B cell (primary cell): ENCODE data around the gene ADARB2. TPM values are rescaled to one million over a fixed set of nuclear protein-coding genes. Genes with fewer than 3 reads are reported as not detected.

Source experiments
- ATAC-seq: fragments of 200-7000 bp; cut with Tn5 transposase; one replicate; pipeline ENCODE4 v1.10.0; 2021; ENCODE audit warnings: low read depth, mild to moderate bottlenecking, moderate number of reproducible peaks, moderate library complexity
- CTCF ChIA-PET: fragments of 350-600 bp; sonication (Branson Sonifier 250); formaldehyde crosslinking; loops from one replicate; lab custom pipeline; 2021; ENCODE audit warnings: antibody characterized with exemption, inconsistent platforms; lab: Charles Lee
- POLR2A ChIA-PET: fragments of 350-600 bp; sonication (Branson Sonifier 250); formaldehyde crosslinking; loops from one replicate; lab custom pipeline; 2021; ENCODE audit warnings: antibody characterized with exemption; lab: Charles Lee
- DNase-seq: peaks from one replicate; pipeline ENCODE4 v3.0.0; 2013
- H2AFZ ChIP-seq: 2 replicates; pipeline ENCODE4 v1.6.1; 2012; ENCODE audit warnings: mild to moderate bottlenecking, low read depth, low read length; ENCODE audit not compliant: insufficient read depth, poor library complexity, severe bottlenecking
- H3K27ac ChIP-seq, 2 donors: 1 replicate in 1 of 2; 2 replicates in 1 of 2; pipeline ENCODE4 v1.5.1; 2012 to 2013; ENCODE audit warnings: low read length in 2 of 2, mild to moderate bottlenecking in 2 of 2, moderate library complexity in 1 of 2
- H3K27me3 ChIP-seq, 4 experiments: fragments of 200-600 bp in 1 of 4; sonication (generic) in 1 of 4; replicated peaks in 1 of 4; 1 replicate in 2 of 4; 2 replicates in 2 of 4; pipeline versions ENCODE4 v1.6.1 to v1.7.0; 2013 to 2016; ENCODE audit warnings: low read length in 3 of 4, mild to moderate bottlenecking in 2 of 4, mixed read lengths in 1 of 4, moderate library complexity in 1 of 4; ENCODE audit not compliant: insufficient read depth in 4 of 4, control insufficient read depth in 3 of 4; ENCODE audit errors: control extremely low read depth in 1 of 4
- H3K36me3 ChIP-seq, 2 experiments: replicated peaks in 1 of 2; 1 replicate in 1 of 2; 2 replicates in 1 of 2; pipeline versions ENCODE4 v1.6.1 to v1.7.1; 2013; ENCODE audit warnings: low read length in 1 of 2; ENCODE audit not compliant: insufficient read depth in 2 of 2, control insufficient read depth in 1 of 2; ENCODE audit errors: control extremely low read depth in 1 of 2, extremely low read depth in 1 of 2
- H3K4me1 ChIP-seq, 2 donors: fragments of 200-600 bp in 1 of 2; sonication (generic) in 1 of 2; 1 replicate in 1 of 2; 2 replicates in 1 of 2; pipeline versions ENCODE4 v1.5.1 to v1.6.1; 2013 to 2017; ENCODE audit warnings: low read length in 2 of 2; ENCODE audit not compliant: control insufficient read depth in 2 of 2, insufficient read depth in 2 of 2
- H3K4me2 ChIP-seq: replicated peaks from 2 replicates; pipeline ENCODE3; 2012; ENCODE audit warnings: mild to moderate bottlenecking, low read depth, low read length; ENCODE audit not compliant: poor library complexity, severe bottlenecking
- H3K4me3 ChIP-seq, 5 experiments: fragments of 200-600 bp in 1 of 5; sonication (generic) in 1 of 5; 1 replicate in 3 of 5; 2 replicates in 2 of 5; pipeline versions ENCODE4 v1.5.1 to v1.7.0; 2011 to 2016; ENCODE audit warnings: low read length in 4 of 5, mild to moderate bottlenecking in 4 of 5, low read depth in 2 of 5, control low read depth in 1 of 5, moderate library complexity in 1 of 5; ENCODE audit not compliant: insufficient read depth in 1 of 5; ENCODE audit errors: control extremely low read depth in 1 of 5, extremely low read depth in 1 of 5
- H3K79me2 ChIP-seq: fragments of 200-600 bp; sonication (generic); one replicate; pipeline ENCODE4 v1.6.0; 2016; ENCODE audit warnings: low read length; ENCODE audit not compliant: control insufficient read depth, insufficient read depth
- H3K9ac ChIP-seq: fragments of 200-600 bp; sonication (generic); 2 replicates; pipeline ENCODE4 v1.6.1; 2017; ENCODE audit warnings: mild to moderate bottlenecking, low read length, moderate library complexity
- H3K9me3 ChIP-seq, 3 donors: one replicate each; pipeline versions ENCODE4 v1.6.1 to v1.7.1; 2013; ENCODE audit warnings: low read length in 2 of 3; ENCODE audit not compliant: control insufficient read depth in 2 of 3, insufficient read depth in 1 of 3; ENCODE audit errors: control extremely low read depth in 1 of 3
- H4K20me1 ChIP-seq: 2 replicates; pipeline ENCODE4 v1.6.0; 2012; ENCODE audit warnings: mild to moderate bottlenecking, low read length; ENCODE audit not compliant: insufficient read depth, control insufficient read depth, poor library complexity, severe bottlenecking
- H3K27ac Mint-ChIP-seq: one replicate; pipeline ENCODE4 v1.8.0; 2021; ENCODE audit warnings: mixed read lengths
- H3K27me3 Mint-ChIP-seq: one replicate; pipeline ENCODE4 v1.8.0; 2021; ENCODE audit warnings: mixed read lengths
- H3K4me1 Mint-ChIP-seq: one replicate; pipeline ENCODE4 v1.8.0; 2021; ENCODE audit warnings: mixed read lengths
- H3K4me3 Mint-ChIP-seq: one replicate; pipeline ENCODE4 v1.8.0; 2021; ENCODE audit warnings: mixed read lengths
- H3K9me3 Mint-ChIP-seq: one replicate; pipeline ENCODE4 v1.8.0; 2022; ENCODE audit warnings: mixed read lengths; ENCODE audit not compliant: insufficient read depth
- CTCF ChIP-seq: fragments of 200-600 bp; IDR thresholded peaks from one replicate; pipeline ENCODE4 v1.8.0; 2022; ENCODE audit warnings: antibody characterized with exemption, mild to moderate bottlenecking
- EZH2 ChIP-seq: IDR thresholded peaks from 2 replicates; pipeline ENCODE4 v1.6.1; 2012; ENCODE audit warnings: borderline replicate concordance, low read depth, mild to moderate bottlenecking, moderate library complexity, low read length; ENCODE audit not compliant: insufficient read depth, poor library complexity, severe bottlenecking
- WGBS: methylation state at CpG from one replicate; pipeline ENCODE4 v1.1.5; 2013; ENCODE audit warnings: missing lambda C conversion rate; ENCODE audit not compliant: insufficient coverage; 5-methylcytosine and 5-hydroxymethylcytosine counted together
- intact Hi-C: fragments of 100-400 bp; cut with micrococcal nuclease; formaldehyde crosslinking; loops from one replicate; pipeline ENCODE4 v1.10.0; 2022
- polyA plus RNA-seq: library from polyadenylated mRNA; depleted of rRNA; stranded (reverse); fragments of >200 nt; gene quantifications from 2 replicates; pipeline ENCODE4 v1.2.3, GENCODE V29; 2012
- total RNA-seq, 2 donors: library from RNA; stranded (reverse); fragments of 120-200 nt in 1 of 2; gene quantifications; 1 replicate in 1 of 2; 2 replicates in 1 of 2; pipeline versions ENCODE4 v1.2.3 to v1.2.4, GENCODE V29; 2013 to 2022

ADARB2 gene
- total and polyA plus RNA-seq, 2 donors (not counting 1 experiment from before 2014, with no cell fraction given): 0.13 to 0.96 TPM

- intact Hi-C loops: no loop called here
- Mint-ChIP-seq H3K27ac (no peak overlapping the region), H3K27me3 (peaks cover 8% of the 10 kb centered on the region), H3K9me3 (no peaks in the 10 kb centered on the region), H3K4me1 (no peaks in the 10 kb centered on the region), H3K4me3 (no peak overlapping the region)
- ChIA-PET CTCF (no interaction called here), POLR2A (no interaction called here)
- Histone ChIP-seq H2AFZ (no peak overlapping the region), H3K4me2 (no peak overlapping the region), H3K27ac (no peak overlapping the region), H3K36me3 (no peaks in the 10 kb centered on the region), H4K20me1 (no peaks in the 10 kb centered on the region), H3K79me2 (no peaks in the 10 kb centered on the region), H3K4me1 (no peaks in the 10 kb centered on the region), H3K27me3 (no peaks in the 10 kb centered on the region), H3K9me3 (no peaks in the 10 kb centered on the region), H3K4me3 (no peak overlapping the region), H3K9ac (no peak overlapping the region)
- no peak for ATAC-seq
- 96% methylated on average over 4 of the region's 9 CpGs for WGBS
- no peak for TF ChIP-seq EZH2
- TF ChIP-seq CTCF: no peak
- no peak for DNase-seq
Measured at GRCh38 chr10:1264001-1264400, 473.3 kb downstream of the ADARB2 start.

- peaks cover 0 to 11% (median 0%) of the 10 kb centered on the region in 3 donors for H3K9me3 ChIP-seq
- Mint-ChIP-seq H3K27me3 (peaks cover 59% of the 10 kb centered on the region), H3K4me3 (no peak overlapping the region), H3K9me3 (no peaks in the 10 kb centered on the region), H3K4me1 (no peaks in the 10 kb centered on the region), H3K27ac (no peak overlapping the region)
- H3K27ac ChIP-seq: no peak overlapping the region
- H3K4me1 ChIP-seq: peaks cover 0 to 3% of the 10 kb centered on the region in 2 donors
- H3K9ac ChIP-seq: no peak overlapping the region
- H3K27me3 ChIP-seq: peaks cover 0 to 43% (median 13%) of the 10 kb centered on the region in 4 experiments
- no peak overlapping the region for H3K4me2 ChIP-seq
- ChIA-PET POLR2A (no interaction called here), CTCF (no interaction called here)
- WGBS: 79% methylated on average over 5 of the region's 7 CpGs
- DNase-seq (no peak), ATAC-seq (no peak)
- H4K20me1 ChIP-seq: no peaks in the 10 kb centered on the region
- intact Hi-C loops: no loop called here
- no peak overlapping the region for H2AFZ ChIP-seq
- no peak overlapping the region for H3K4me3 ChIP-seq
- no peaks in the 10 kb centered on the region for H3K36me3 ChIP-seq
- TF ChIP-seq EZH2: no peak
- no peak for TF ChIP-seq CTCF
- H3K79me2 ChIP-seq: no peaks in the 10 kb centered on the region
Measured at GRCh38 chr10:1257274-1257673, 480.1 kb downstream of the ADARB2 start.
